Mammary epithelial cell (primary cell): ENCODE data around the gene DSTYK.

Experiments used
- CTCF ChIP-seq, 2 donors: IDR thresholded peaks in 1 of 2; conservative IDR thresholded peaks in 1 of 2; 2 replicates each; pipeline ENCODE4 v1.5.1; 2011 to 2012; ENCODE audit warnings: inconsistent platforms in 2 of 2, low read length in 2 of 2, mild to moderate bottlenecking in 2 of 2, control low read depth in 1 of 2, low read depth in 1 of 2; ENCODE audit not compliant: insufficient read depth in 1 of 2; ENCODE audit errors: extremely low read depth in 1 of 2
- EZH2 ChIP-seq: IDR thresholded peaks from 2 replicates; pipeline ENCODE4 v1.6.1; 2012; ENCODE audit warnings: low read length, inconsistent platforms, borderline replicate concordance

GRCh38 chr1:205169248-205169647, 42.3 kb downstream of the DSTYK start:
- TF ChIP-seq CTCF (conservative IDR thresholded peaks at IDR 0.05 in 1 of 2, IDR thresholded peaks at IDR 0.05 in 1 of 2; ENCODE audit: extremely low read depth in 1 of 2, insufficient read depth in 1 of 2, low read depth in 1 of 2, low read length in 2 of 2) (no peak), EZH2 (no peak)
